Upper lobe of left lung (tissue), 6 donors: ENCODE data around the gene RMDN3. TPM values are rescaled to one million over a fixed set of nuclear protein-coding genes. Genes with fewer than 3 reads are reported as not detected.

Experiments used
- ATAC-seq, 2 donors: fragments of 200-7000 bp; cut with Tn5 transposase; one replicate each; pipeline ENCODE4 v1.9.1; 2022; ENCODE audit warnings: mild to moderate bottlenecking in 2 of 2, moderate library complexity in 2 of 2; ENCODE audit not compliant: low FRiP score in 2 of 2
- DNase-seq, 2 donors: peaks; one replicate each; pipeline ENCODE4 v3.0.0-alpha.2; 2019 to 2020
- H3K27ac ChIP-seq, 4 donors: fragments of 200-600 bp; sonication (generic); one replicate each; pipeline ENCODE4 v1.5.1; 2016 to 2019
- H3K27me3 ChIP-seq, 4 donors: fragments of 200-600 bp; sonication (generic); one replicate each; pipeline ENCODE4 v1.5.1; 2017 to 2019
- H3K36me3 ChIP-seq, 4 donors: fragments of 200-600 bp; sonication (generic); one replicate each; pipeline ENCODE4 v1.5.1; 2016 to 2019
- H3K4me1 ChIP-seq, 4 donors: fragments of 200-600 bp; sonication (generic); one replicate each; pipeline ENCODE4 v1.5.1; 2018 to 2019
- H3K4me3 ChIP-seq, 4 donors: fragments of 200-600 bp; sonication (generic); one replicate each; pipeline ENCODE4 v1.5.1; 2017 to 2019; ENCODE audit warnings: mild to moderate bottlenecking in 2 of 4, moderate library complexity in 1 of 4
- H3K9me3 ChIP-seq, 4 donors: fragments of 200-600 bp; sonication (generic); one replicate each; pipeline ENCODE4 v1.5.1; 2018 to 2019
- EP300 ChIP-seq, 4 donors: sonication (generic); formaldehyde crosslinking; IDR thresholded peaks; one replicate each; pipeline ENCODE4 v1.5.1; 2017; ENCODE audit warnings: antibody characterized with exemption in 4 of 4, control low read depth in 2 of 4
- POLR2A ChIP-seq, 4 donors: fragments of 450-650 bp; IDR thresholded peaks; one replicate each; pipeline ENCODE4 v1.5.1; 2016 to 2017; ENCODE audit warnings: antibody characterized with exemption in 4 of 4, mild to moderate bottlenecking in 2 of 4
- POLR2AphosphoS5 ChIP-seq, 2 donors: sonication (generic); formaldehyde crosslinking; IDR thresholded peaks; one replicate each; pipeline ENCODE4 v1.5.1; 2017; ENCODE audit warnings: antibody characterized with exemption in 2 of 2
- WGBS, 2 donors: methylation state at CpG; one replicate each; pipeline ENCODE4 v1.1.5; 2017 to 2018; 5-methylcytosine and 5-hydroxymethylcytosine counted together
- total RNA-seq, 6 donors: library from RNA; depleted of rRNA in 4 of 6; stranded (reverse); fragments of >200 nt in 4 of 6; gene quantifications; one replicate each; pipeline versions ENCODE4 v1.1.0 to v1.2.1, GENCODE V29; 2016 to 2021
- TF ChIP-seq, protein P1 (sequence below), 6 experiments: fragments of 450-650 bp in 4 of 6; fragments of 200-600 bp in 2 of 6; sonication (generic) in 2 of 6; IDR thresholded peaks; one replicate each; pipeline ENCODE4 v1.5.1; 2016 to 2019; ENCODE audit warnings: antibody characterized with exemption in 6 of 6
- donor health status: DM: no; HTN: no; CAD: no; lungs with moderate emphysema.
- donor health status: DM: no; HTN: yes; CAD: no; lungs with severe emphysema.

The RMDN3 gene
- total RNA-seq, 6 donors from 2014 or later, result 57.3 to 123 (median 105) TPM

GRCh38 chr15:40767838-40768500, 12.9 kb upstream of the RMDN3 start:
- ATAC-seq (no peak), DNase-seq (peak in 1 of 2 donors; percentile 80)
- peak overlapping the region in 1 of 4 donors; percentile 75 for H3K27ac ChIP-seq
- TF ChIP-seq, protein P1, sequence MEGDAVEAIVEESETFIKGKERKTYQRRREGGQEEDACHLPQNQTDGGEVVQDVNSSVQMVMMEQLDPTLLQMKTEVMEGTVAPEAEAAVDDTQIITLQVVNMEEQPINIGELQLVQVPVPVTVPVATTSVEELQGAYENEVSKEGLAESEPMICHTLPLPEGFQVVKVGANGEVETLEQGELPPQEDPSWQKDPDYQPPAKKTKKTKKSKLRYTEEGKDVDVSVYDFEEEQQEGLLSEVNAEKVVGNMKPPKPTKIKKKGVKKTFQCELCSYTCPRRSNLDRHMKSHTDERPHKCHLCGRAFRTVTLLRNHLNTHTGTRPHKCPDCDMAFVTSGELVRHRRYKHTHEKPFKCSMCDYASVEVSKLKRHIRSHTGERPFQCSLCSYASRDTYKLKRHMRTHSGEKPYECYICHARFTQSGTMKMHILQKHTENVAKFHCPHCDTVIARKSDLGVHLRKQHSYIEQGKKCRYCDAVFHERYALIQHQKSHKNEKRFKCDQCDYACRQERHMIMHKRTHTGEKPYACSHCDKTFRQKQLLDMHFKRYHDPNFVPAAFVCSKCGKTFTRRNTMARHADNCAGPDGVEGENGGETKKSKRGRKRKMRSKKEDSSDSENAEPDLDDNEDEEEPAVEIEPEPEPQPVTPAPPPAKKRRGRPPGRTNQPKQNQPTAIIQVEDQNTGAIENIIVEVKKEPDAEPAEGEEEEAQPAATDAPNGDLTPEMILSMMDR (IDR thresholded peaks at IDR 0.05), result no peak
- no peak overlapping the region for H3K4me3 ChIP-seq
- WGBS, 2 donors, result 89 to 97% methylated on average over 29 of the region's 29 CpGs
- H3K4me1 ChIP-seq, result peaks cover 31 to 72% (median 49%) of the 10 kb centered on the region in 4 donors
- no peaks in the 10 kb centered on the region for H3K9me3 ChIP-seq
- H3K27me3 ChIP-seq, result no peaks in the 10 kb centered on the region
- peaks cover 0 to 46% (median 25%) of the 10 kb centered on the region in 4 donors for H3K36me3 ChIP-seq

DNA sequence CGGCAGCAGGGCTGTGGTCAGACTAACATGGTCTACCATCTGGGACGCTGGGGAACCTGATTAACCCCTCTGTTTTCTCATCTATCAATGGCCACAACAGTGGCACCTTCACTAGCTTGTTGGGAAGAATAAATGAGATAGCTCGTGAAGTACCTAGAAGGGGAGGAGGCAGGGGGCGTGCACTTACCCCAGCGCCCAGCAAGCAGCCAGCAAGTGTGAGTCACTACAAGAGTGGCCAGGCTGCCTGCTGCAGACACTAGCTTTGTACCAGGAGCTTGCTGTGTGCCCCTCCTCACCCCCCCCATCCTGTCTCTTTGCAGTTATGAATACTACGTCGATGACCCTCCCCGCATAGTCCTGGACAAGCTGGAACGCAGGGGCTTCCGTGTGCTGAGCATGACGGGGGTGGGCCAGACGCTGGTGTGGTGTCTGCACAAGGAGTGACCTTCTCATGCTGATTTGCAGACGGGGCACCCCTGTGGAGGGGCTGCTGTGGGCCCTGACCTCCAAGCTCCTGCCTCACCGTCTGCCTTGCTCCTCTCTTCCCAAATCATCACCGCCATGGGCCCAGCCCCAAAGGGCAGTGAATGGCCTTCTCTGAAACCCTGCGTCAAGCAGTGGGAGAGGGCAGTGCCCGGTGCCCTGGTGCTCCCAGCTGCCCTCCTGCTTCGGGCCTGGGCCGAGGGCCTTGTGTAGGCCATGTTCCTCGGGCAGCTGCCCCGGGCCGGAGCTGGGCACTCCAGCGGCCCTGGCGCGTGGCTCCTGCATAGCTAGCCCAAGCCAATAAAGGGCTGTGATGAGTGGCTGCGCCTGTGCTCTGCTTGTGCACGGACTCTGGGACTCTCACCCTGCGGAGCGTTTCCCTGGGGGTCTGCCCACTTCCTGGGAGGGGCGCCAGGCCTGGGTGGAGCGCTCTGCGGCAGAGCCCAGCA, 12.1 kb upstream of the RMDN3 start:
- Histone ChIP-seq H3K27me3 (no peaks in the 10 kb centered on the region), H3K9me3 (no peaks in the 10 kb centered on the region), H3K27ac (peak overlapping the region in 1 of 4 donors; percentile 32), H3K4me3 (no peak overlapping the region), H3K4me1 (peaks cover 35 to 77% (median 52%) of the 10 kb centered on the region in 4 donors), H3K36me3 (peaks cover 0 to 39% (median 21%) of the 10 kb centered on the region in 4 donors)
- WGBS, 2 donors, result 93 to 95% methylated on average over 16 to 32 of the region's 32 CpGs
- DNase-seq, result peak in 1 of 2 donors; percentile 76
- no peak for TF ChIP-seq POLR2A (IDR thresholded peaks at IDR 0.05)
- no peak for ATAC-seq

GRCh38 chr15:40766194-40766815, 11.3 kb upstream of the RMDN3 start:
- no peak for ATAC-seq
- TF ChIP-seq EP300 (IDR thresholded peaks at IDR 0.05), result no peak
- TF ChIP-seq, protein P1 (IDR thresholded peaks at IDR 0.05), result no peak
- TF ChIP-seq POLR2A (IDR thresholded peaks at IDR 0.05), result no peak
- no peak for TF ChIP-seq POLR2AphosphoS5 (IDR thresholded peaks at IDR 0.05)
- WGBS, 2 donors, result 57 to 87% methylated on average over 5 to 7 of the region's 7 CpGs
- Histone ChIP-seq H3K27me3 (no peaks in the 10 kb centered on the region), H3K4me1 (peaks cover 35 to 77% (median 52%) of the 10 kb centered on the region in 4 donors), H3K9me3 (no peaks in the 10 kb centered on the region), H3K27ac (peak overlapping the region in 3 of 4 donors; percentile 84 to 91 (median 85)), H3K4me3 (no peak overlapping the region), H3K36me3 (peaks cover 0 to 31% (median 20%) of the 10 kb centered on the region in 4 donors)
- DNase-seq, result no peak

- no peaks in the 10 kb centered on the region for H3K9me3 ChIP-seq
- H3K27me3 ChIP-seq, result no peaks in the 10 kb centered on the region
- TF ChIP-seq POLR2AphosphoS5 (IDR thresholded peaks at IDR 0.05) (no peak), POLR2A (IDR thresholded peaks at IDR 0.05) (no peak), EP300 (IDR thresholded peaks at IDR 0.05) (no peak)
- TF ChIP-seq, protein P1 (IDR thresholded peaks at IDR 0.05), result no peak
- H3K4me1 ChIP-seq, result peaks cover 33 to 62% (median 41%) of the 10 kb centered on the region in 4 donors
- H3K4me3 ChIP-seq, result peak overlapping the region; percentile 38 to 74 (median 54)
- peak in 1 of 2 donors; percentile 13 for ATAC-seq
- H3K27ac ChIP-seq, result peak overlapping the region; percentile 77 to 91 (median 84)
- no peak for DNase-seq
- H3K36me3 ChIP-seq, result peaks cover 0 to 22% (median 13%) of the 10 kb centered on the region in 4 donors
- 20 to 23% methylated on average over 7 to 8 of the region's 8 CpGs for WGBS, 2 donors
These were observed 9.6 kb upstream of the RMDN3 start for GRCh38 chr15:40764629-40765103.
